ENCODE data around the gene STRA8.

The STRA8 gene

DNA sequence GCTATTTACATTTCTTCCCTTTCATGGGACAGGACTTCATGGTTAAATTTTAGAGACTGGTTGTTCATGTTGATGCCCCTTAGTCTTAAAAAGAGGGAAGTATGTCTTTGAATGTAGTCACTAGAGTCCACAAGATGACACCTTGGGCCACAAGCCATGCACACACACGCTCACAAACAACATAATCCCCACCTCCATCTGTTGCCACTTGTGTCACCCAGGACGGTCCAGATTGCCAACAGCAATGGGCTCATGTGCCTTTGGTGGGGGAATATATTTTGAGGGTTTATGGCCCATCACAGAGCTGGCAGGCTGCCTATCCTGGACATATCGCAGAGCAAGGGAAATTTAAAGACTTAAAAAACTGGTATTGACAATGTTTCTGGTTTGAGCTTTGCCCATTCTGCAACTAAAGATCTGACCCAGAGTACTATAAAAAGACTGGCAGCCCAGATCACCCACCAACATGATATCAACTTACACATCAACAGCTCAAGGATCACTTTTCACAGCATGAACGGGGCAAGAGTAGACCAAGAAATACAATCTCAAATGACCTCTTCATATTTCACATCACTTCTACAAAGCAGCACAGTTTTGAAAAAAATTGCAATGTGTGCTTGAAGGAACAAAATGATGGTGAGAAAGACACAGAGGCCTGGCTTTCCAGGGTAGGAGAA, 50.5 kb downstream of the STRA8 start:
- no peak overlapping the region for H3K9ac ChIP-seq (ENCODE audit: low read length)
- H3K79me2 ChIP-seq (ENCODE audit: control insufficient read depth, insufficient read depth, low read length) = no peaks in the 10 kb centered on the region
- no peaks in the 10 kb centered on the region for H3K27me3 ChIP-seq (ENCODE audit: insufficient read depth, low read length, poor library complexity)
- no peaks in the 10 kb centered on the region for H3K4me1 ChIP-seq (ENCODE audit: control insufficient read depth, low read depth, low read length)
- H2BK120ac ChIP-seq (ENCODE audit: low read depth, low read length) = no peak overlapping the region
- DNase-seq = no peak
- no peak overlapping the region for H4K5ac ChIP-seq (ENCODE audit: low read length)
- no peak overlapping the region for H3K4ac ChIP-seq (ENCODE audit: low read depth, low read length)
- H3K56ac ChIP-seq (ENCODE audit: low read length) = no peak overlapping the region
- no peak overlapping the region for H3K4me3 ChIP-seq (ENCODE audit: low read length)
- no peak overlapping the region for H2BK5ac ChIP-seq (ENCODE audit: low read length)
- no peak overlapping the region for H4K8ac ChIP-seq (ENCODE audit: low read depth, low read length)
- no peak overlapping the region for H2BK15ac ChIP-seq (replicated peaks; ENCODE audit: low read depth)
- H3K27ac ChIP-seq (ENCODE audit: low read depth, low read length) = no peak overlapping the region
- H3K36me3 ChIP-seq (ENCODE audit: control insufficient read depth, insufficient read depth, low read length) = no peaks in the 10 kb centered on the region
- H3K4me2 ChIP-seq (ENCODE audit: low read length) = no peak overlapping the region
- no peak overlapping the region for H3K23ac ChIP-seq (ENCODE audit: low read length)
- H2AK5ac ChIP-seq (ENCODE audit: low read length) = no peak overlapping the region
- no peaks in the 10 kb centered on the region for H3K79me1 ChIP-seq (ENCODE audit: low read length)
- WGBS (ENCODE audit: extremely low coverage, insufficient coverage, low lambda C conversion rate) = no CpG with 5 or more reads among the region's 4 CpGs
- H3K18ac ChIP-seq (ENCODE audit: low read length) = no peak overlapping the region

- no peak overlapping the region for H3K18ac ChIP-seq (ENCODE audit: low read length)
- H2AK5ac ChIP-seq (ENCODE audit: low read length) = no peak overlapping the region
- no peaks in the 10 kb centered on the region for H3K27me3 ChIP-seq (ENCODE audit: insufficient read depth, low read length, poor library complexity)
- no CpG with 5 or more reads among the region's 5 CpGs for WGBS (ENCODE audit: extremely low coverage, insufficient coverage, low lambda C conversion rate)
- H3K4me2 ChIP-seq (ENCODE audit: low read length) = no peak overlapping the region
- H3K23ac ChIP-seq (ENCODE audit: low read length) = no peak overlapping the region
- no peak for DNase-seq
- H2BK5ac ChIP-seq (ENCODE audit: low read length) = no peak overlapping the region
- H3K36me3 ChIP-seq (ENCODE audit: control insufficient read depth, insufficient read depth, low read length) = no peaks in the 10 kb centered on the region
- no peak overlapping the region for H4K8ac ChIP-seq (ENCODE audit: low read depth, low read length)
- no peaks in the 10 kb centered on the region for H3K79me2 ChIP-seq (ENCODE audit: control insufficient read depth, insufficient read depth, low read length)
- no peak overlapping the region for H2BK15ac ChIP-seq (replicated peaks; ENCODE audit: low read depth)
- no peak overlapping the region for H3K56ac ChIP-seq (ENCODE audit: low read length)
- H3K4me1 ChIP-seq (ENCODE audit: control insufficient read depth, low read depth, low read length) = no peaks in the 10 kb centered on the region
- H4K5ac ChIP-seq (ENCODE audit: low read length) = no peak overlapping the region
- H3K27ac ChIP-seq (ENCODE audit: low read depth, low read length) = no peak overlapping the region
- H2BK120ac ChIP-seq (ENCODE audit: low read depth, low read length) = no peak overlapping the region
- H3K4ac ChIP-seq (ENCODE audit: low read depth, low read length) = no peak overlapping the region
- no peak overlapping the region for H3K9ac ChIP-seq (ENCODE audit: low read length)
- H3K4me3 ChIP-seq (ENCODE audit: low read length) = no peak overlapping the region
- no peaks in the 10 kb centered on the region for H3K79me1 ChIP-seq (ENCODE audit: low read length)
These were observed 52.1 kb downstream of the STRA8 start for GRCh38 chr7:135285547-135286233.

DNA sequence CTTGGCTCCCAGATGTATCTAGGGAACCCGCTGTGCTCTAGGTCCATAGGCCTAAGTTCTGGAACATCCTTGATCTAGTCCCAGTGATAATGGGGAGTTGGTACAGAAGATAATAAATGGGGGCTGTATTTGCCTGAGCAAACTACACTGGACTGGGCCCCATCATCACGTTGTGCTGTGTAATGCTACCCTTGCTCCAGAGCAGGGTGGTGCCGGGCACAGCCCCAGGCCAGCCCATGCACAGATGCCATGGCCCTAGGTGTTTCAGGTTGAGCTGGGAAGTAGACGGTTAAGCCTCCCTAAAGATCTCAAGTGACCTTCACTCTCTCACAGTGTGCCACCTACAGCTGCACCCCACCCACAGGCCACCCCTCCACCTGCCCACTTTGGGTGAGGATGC, 53.2 kb downstream of the STRA8 start:
- H3K27ac ChIP-seq (ENCODE audit: low read depth, low read length) = no peak overlapping the region
- H3K4me2 ChIP-seq (ENCODE audit: low read length) = no peak overlapping the region
- DNase-seq = no peak
- H4K8ac ChIP-seq (ENCODE audit: low read depth, low read length) = no peak overlapping the region
- H2AK5ac ChIP-seq (ENCODE audit: low read length) = no peak overlapping the region
- H3K4me1 ChIP-seq (ENCODE audit: control insufficient read depth, low read depth, low read length) = no peaks in the 10 kb centered on the region
- no peak overlapping the region for H3K23ac ChIP-seq (ENCODE audit: low read length)
- H4K5ac ChIP-seq (ENCODE audit: low read length) = no peak overlapping the region
- no peak overlapping the region for H2BK120ac ChIP-seq (ENCODE audit: low read depth, low read length)
- no peak overlapping the region for H3K56ac ChIP-seq (ENCODE audit: low read length)
- no peaks in the 10 kb centered on the region for H3K79me1 ChIP-seq (ENCODE audit: low read length)
- H3K79me2 ChIP-seq (ENCODE audit: control insufficient read depth, insufficient read depth, low read length) = no peaks in the 10 kb centered on the region
- H3K36me3 ChIP-seq (ENCODE audit: control insufficient read depth, insufficient read depth, low read length) = no peaks in the 10 kb centered on the region
- WGBS (ENCODE audit: extremely low coverage, insufficient coverage, low lambda C conversion rate) = no CpG with 5 or more reads among the region's 4 CpGs
- H3K4ac ChIP-seq (ENCODE audit: low read depth, low read length) = no peak overlapping the region
- H3K4me3 ChIP-seq (ENCODE audit: low read length) = no peak overlapping the region
- H2BK5ac ChIP-seq (ENCODE audit: low read length) = no peak overlapping the region
- H3K9ac ChIP-seq (ENCODE audit: low read length) = no peak overlapping the region
- no peak overlapping the region for H3K18ac ChIP-seq (ENCODE audit: low read length)
- H3K27me3 ChIP-seq (ENCODE audit: insufficient read depth, low read length, poor library complexity) = no peaks in the 10 kb centered on the region
- no peak overlapping the region for H2BK15ac ChIP-seq (replicated peaks; ENCODE audit: low read depth)

DNA sequence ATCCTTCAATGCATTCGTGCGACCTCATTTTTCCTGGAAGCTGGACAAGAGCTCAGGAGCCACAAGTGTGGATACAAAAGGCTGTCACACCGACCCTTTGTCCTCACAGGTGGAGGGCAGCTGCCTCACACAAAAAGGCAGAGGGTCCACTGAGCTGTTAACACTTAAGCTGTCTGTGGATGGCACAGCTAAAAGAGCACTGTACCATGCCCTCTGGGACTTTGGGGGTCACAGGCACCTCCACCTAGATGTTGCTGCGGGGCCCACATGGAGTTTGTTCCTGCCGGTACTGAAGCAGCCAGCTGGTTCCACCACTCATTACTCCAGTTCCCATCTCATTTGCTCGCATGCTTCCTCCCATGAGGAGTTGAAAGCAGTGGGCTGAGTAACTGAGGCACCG, 57.0 kb downstream of the STRA8 start:
- Histone ChIP-seq H3K9ac (ENCODE audit: low read length) (no peak overlapping the region), H3K4me3 (ENCODE audit: low read length) (no peak overlapping the region), H3K23ac (ENCODE audit: low read length) (no peak overlapping the region), H2BK15ac (replicated peaks; ENCODE audit: low read depth) (no peak overlapping the region), H2BK5ac (ENCODE audit: low read length) (no peak overlapping the region), H2BK120ac (ENCODE audit: low read depth, low read length) (no peak overlapping the region), H3K79me2 (ENCODE audit: control insufficient read depth, insufficient read depth, low read length) (no peaks in the 10 kb centered on the region), H3K18ac (ENCODE audit: low read length) (no peak overlapping the region), H3K4me1 (ENCODE audit: control insufficient read depth, low read depth, low read length) (no peaks in the 10 kb centered on the region), H2AK5ac (ENCODE audit: low read length) (no peak overlapping the region), H3K56ac (ENCODE audit: low read length) (no peak overlapping the region), H3K27me3 (ENCODE audit: insufficient read depth, low read length, poor library complexity) (no peaks in the 10 kb centered on the region), H3K4ac (ENCODE audit: low read depth, low read length) (no peak overlapping the region), H3K36me3 (ENCODE audit: control insufficient read depth, insufficient read depth, low read length) (no peaks in the 10 kb centered on the region), H3K79me1 (ENCODE audit: low read length) (no peaks in the 10 kb centered on the region), H3K4me2 (ENCODE audit: low read length) (no peak overlapping the region), H3K27ac (ENCODE audit: low read depth, low read length) (no peak overlapping the region), H4K5ac (ENCODE audit: low read length) (no peak overlapping the region), H4K8ac (ENCODE audit: low read depth, low read length) (no peak overlapping the region)
- no CpG with 5 or more reads among the region's 7 CpGs for WGBS (ENCODE audit: extremely low coverage, insufficient coverage, low lambda C conversion rate)
- no peak for DNase-seq

- H3K23ac ChIP-seq (ENCODE audit: low read length) = no peak overlapping the region
- H3K36me3 ChIP-seq (ENCODE audit: control insufficient read depth, insufficient read depth, low read length) = no peaks in the 10 kb centered on the region
- DNase-seq = no peak
- H4K8ac ChIP-seq (ENCODE audit: low read depth, low read length) = no peak overlapping the region
- H3K27ac ChIP-seq (ENCODE audit: low read depth, low read length) = no peak overlapping the region
- no peak overlapping the region for H3K18ac ChIP-seq (ENCODE audit: low read length)
- no peak overlapping the region for H3K4ac ChIP-seq (ENCODE audit: low read depth, low read length)
- no peak overlapping the region for H2BK5ac ChIP-seq (ENCODE audit: low read length)
- H2BK120ac ChIP-seq (ENCODE audit: low read depth, low read length) = no peak overlapping the region
- no peak overlapping the region for H2BK15ac ChIP-seq (replicated peaks; ENCODE audit: low read depth)
- no peak overlapping the region for H3K9ac ChIP-seq (ENCODE audit: low read length)
- H3K4me2 ChIP-seq (ENCODE audit: low read length) = no peak overlapping the region
- no peaks in the 10 kb centered on the region for H3K79me1 ChIP-seq (ENCODE audit: low read length)
- no peaks in the 10 kb centered on the region for H3K79me2 ChIP-seq (ENCODE audit: control insufficient read depth, insufficient read depth, low read length)
- WGBS (ENCODE audit: extremely low coverage, insufficient coverage, low lambda C conversion rate) = no CpG with 5 or more reads among the region's 8 CpGs
- no peak overlapping the region for H4K5ac ChIP-seq (ENCODE audit: low read length)
- H3K56ac ChIP-seq (ENCODE audit: low read length) = no peak overlapping the region
- no peak overlapping the region for H3K4me3 ChIP-seq (ENCODE audit: low read length)
- no peaks in the 10 kb centered on the region for H3K27me3 ChIP-seq (ENCODE audit: insufficient read depth, low read length, poor library complexity)
- no peak overlapping the region for H2AK5ac ChIP-seq (ENCODE audit: low read length)
- no peaks in the 10 kb centered on the region for H3K4me1 ChIP-seq (ENCODE audit: control insufficient read depth, low read depth, low read length)
These were observed 58.2 kb downstream of the STRA8 start for GRCh38 chr7:135291809-135292253.

Data from mesendoderm (in vitro differentiated cells).